ENCODE results near the gene MGST3. TPM values are rescaled to one million over a fixed set of nuclear protein-coding genes. Genes with fewer than 3 reads are reported as not detected.

The MGST3 gene
- total RNA-seq, 4 donors from 2014 or later, result 47.0 to 513 (median 407) TPM

DNA sequence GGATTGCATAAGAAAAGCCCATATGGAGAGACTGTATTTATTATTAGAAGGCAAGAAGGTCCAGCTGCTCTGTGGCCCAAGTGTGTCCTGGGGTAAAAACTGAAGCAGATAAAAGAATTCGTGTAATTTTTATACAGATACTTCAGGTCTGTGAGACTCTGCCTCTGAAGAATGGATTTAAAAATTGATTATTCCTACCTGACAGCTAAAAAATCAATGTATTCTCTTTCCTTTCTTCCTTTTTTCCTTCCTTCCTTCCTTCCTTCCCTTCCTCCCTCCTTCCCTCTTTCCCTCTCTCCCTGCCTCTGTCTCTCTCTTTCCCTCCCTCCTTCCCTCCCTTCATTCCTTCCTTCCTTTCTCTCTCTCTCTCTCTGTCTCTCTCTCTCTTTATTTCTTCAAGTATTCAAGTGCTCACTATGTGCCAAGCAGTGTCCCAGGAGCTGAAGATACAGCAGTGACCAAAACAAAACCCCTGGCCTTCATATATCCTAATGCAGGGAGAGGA lies 11.3 kb upstream of the MGST3 start:
- Histone ChIP-seq H3K9me3 (no peaks in the 10 kb centered on the region), H3K36me3 (no peaks in the 10 kb centered on the region), H3K4me3 (no peak overlapping the region), H3K4me1 (no peaks in the 10 kb centered on the region), H3K27ac (no peak overlapping the region), H3K27me3 (no peaks in the 10 kb centered on the region)
- no peak for DNase-seq
- TF ChIP-seq, protein P1, sequence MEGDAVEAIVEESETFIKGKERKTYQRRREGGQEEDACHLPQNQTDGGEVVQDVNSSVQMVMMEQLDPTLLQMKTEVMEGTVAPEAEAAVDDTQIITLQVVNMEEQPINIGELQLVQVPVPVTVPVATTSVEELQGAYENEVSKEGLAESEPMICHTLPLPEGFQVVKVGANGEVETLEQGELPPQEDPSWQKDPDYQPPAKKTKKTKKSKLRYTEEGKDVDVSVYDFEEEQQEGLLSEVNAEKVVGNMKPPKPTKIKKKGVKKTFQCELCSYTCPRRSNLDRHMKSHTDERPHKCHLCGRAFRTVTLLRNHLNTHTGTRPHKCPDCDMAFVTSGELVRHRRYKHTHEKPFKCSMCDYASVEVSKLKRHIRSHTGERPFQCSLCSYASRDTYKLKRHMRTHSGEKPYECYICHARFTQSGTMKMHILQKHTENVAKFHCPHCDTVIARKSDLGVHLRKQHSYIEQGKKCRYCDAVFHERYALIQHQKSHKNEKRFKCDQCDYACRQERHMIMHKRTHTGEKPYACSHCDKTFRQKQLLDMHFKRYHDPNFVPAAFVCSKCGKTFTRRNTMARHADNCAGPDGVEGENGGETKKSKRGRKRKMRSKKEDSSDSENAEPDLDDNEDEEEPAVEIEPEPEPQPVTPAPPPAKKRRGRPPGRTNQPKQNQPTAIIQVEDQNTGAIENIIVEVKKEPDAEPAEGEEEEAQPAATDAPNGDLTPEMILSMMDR (IDR thresholded peaks at IDR 0.05), result no peak
- TF ChIP-seq POLR2A (IDR thresholded peaks at IDR 0.05), result no peak

DNA sequence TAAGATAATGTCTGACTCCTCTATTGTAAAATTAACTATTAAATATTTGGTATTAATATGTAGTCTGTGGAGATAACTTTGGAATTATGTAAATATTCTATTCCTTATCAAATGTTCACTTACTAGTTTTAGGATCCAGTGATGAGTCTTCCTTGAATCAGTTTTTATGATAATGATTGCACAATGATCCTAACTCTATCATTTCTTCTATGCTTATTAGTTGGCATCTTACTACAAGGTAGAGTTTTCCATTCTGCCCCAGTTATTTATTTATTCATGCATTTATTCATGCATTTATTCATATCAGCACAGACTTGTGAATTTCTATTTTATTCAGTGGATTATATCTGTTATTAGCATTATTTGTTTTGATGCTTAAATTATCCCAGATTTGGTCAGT lies 7.4 kb upstream of the MGST3 start:
- H3K27me3 ChIP-seq, result no peaks in the 10 kb centered on the region
- no peaks in the 10 kb centered on the region for H3K36me3 ChIP-seq
- no peak overlapping the region for H3K27ac ChIP-seq
- H3K9me3 ChIP-seq, result no peaks in the 10 kb centered on the region
- no peak for DNase-seq
- H3K4me1 ChIP-seq, result no peaks in the 10 kb centered on the region
- H3K4me3 ChIP-seq, result no peak overlapping the region
- TF ChIP-seq, protein P1 (IDR thresholded peaks at IDR 0.05), result no peak
- TF ChIP-seq POLR2A (IDR thresholded peaks at IDR 0.05), result no peak

DNA sequence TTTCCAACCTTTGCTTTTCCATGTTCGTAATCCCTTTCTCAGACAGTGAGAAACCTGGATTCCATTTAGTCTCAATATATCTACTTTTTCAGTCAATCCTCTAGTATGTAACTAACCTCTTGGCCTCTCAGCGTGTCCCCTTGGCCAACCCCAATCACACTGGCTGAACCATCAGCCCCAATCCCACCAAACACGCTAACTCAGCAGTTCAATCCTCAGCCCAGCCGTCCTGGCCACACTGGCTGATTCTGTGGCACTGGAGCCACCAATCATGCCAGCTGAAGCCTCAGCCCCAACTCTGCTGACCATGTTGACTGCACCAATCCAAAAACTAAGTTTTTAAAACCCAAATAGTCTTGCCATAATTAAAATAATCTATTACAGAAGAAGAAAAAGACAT lies 6.6 kb upstream of the MGST3 start:
- no peaks in the 10 kb centered on the region for H3K36me3 ChIP-seq
- no peak for DNase-seq
- H3K9me3 ChIP-seq, result no peaks in the 10 kb centered on the region
- no peak overlapping the region for H3K4me3 ChIP-seq
- H3K4me1 ChIP-seq, result no peaks in the 10 kb centered on the region
- H3K27ac ChIP-seq, result no peak overlapping the region
- TF ChIP-seq, protein P1 (IDR thresholded peaks at IDR 0.05), result no peak
- TF ChIP-seq POLR2A (IDR thresholded peaks at IDR 0.05), result no peak
- H3K27me3 ChIP-seq, result no peaks in the 10 kb centered on the region

DNA sequence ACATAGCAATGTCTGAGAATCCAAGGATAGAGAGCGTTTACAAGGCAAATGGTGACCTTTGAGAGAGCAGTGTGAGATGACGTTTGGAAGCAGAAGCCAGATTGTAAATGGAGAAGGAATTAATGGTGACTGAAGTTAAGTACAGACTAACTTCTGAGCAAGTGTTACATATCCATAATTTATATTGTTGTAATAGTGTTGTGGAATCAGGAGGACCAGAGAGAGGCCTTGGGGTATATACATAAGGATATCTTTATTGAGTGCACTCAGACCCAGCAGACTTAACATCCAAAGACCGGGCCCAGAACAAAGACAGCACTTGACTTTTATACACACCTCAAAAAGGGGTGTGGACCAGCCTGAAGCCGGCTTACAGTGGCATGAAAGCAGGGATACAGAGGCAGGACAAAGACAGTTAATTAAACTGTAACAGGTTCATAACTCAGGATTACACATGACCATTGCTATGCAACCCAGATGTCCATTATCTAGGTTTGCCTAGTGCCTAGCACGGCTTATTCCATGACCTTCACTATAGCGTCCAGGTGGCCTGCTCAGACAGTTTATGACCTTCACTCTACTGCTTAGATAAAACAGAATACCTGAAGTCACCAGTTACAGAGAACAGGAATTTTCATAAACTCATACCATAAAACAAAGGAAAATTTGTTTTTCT lies 2.7 kb upstream of the MGST3 start:
- TF ChIP-seq, protein P1 (IDR thresholded peaks at IDR 0.05), result no peak
- no peak for TF ChIP-seq POLR2A (IDR thresholded peaks at IDR 0.05)
- DNase-seq, result no peak
- Histone ChIP-seq H3K27ac (no peak overlapping the region), H3K4me3 (no peak overlapping the region), H3K36me3 (no peaks in the 10 kb centered on the region), H3K9me3 (no peaks in the 10 kb centered on the region), H3K4me1 (peaks cover 0 to 19% (median 0%) of the 10 kb centered on the region in 4 donors), H3K27me3 (no peaks in the 10 kb centered on the region)

DNA sequence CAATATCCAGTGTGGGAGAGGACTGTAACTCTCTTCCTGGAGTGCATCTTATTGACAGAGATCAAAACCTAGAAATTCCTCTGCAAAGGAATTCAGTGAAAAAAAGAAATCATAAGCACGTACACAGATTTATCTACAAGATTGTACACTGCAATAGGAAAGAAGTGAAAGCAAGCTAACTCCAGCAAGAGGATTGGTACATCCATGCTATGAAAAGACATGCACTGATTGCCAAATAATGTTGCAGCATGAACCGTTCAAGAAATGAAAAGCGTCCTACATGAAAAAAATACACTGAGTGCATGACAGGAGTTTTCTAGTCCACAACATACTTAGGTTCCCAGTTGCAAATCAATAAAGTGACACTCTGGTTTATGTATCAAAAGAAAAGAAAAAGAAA lies 1.9 kb upstream of the MGST3 start:
- H3K9me3 ChIP-seq, result no peaks in the 10 kb centered on the region
- DNase-seq, result no peak
- peaks cover 0 to 23% (median 0%) of the 10 kb centered on the region in 4 donors for H3K4me1 ChIP-seq
- H3K4me3 ChIP-seq, result no peak overlapping the region
- H3K36me3 ChIP-seq, result no peaks in the 10 kb centered on the region
- H3K27ac ChIP-seq, result no peak overlapping the region
- no peaks in the 10 kb centered on the region for H3K27me3 ChIP-seq
- no peak for TF ChIP-seq POLR2A (IDR thresholded peaks at IDR 0.05)
- TF ChIP-seq, protein P1 (IDR thresholded peaks at IDR 0.05), result no peak

All from Peyer's patch (tissue), 4 donors.